SH-SY5Y (cell line): ENCODE data around the gene KRT80.

Source experiments
- GATA2 ChIP-seq: IDR thresholded peaks from 2 replicates; pipeline ENCODE4 v1.6.1; 2011; ENCODE audit warnings: mild to moderate bottlenecking, low read depth, low read length
- GATA3 ChIP-seq: IDR thresholded peaks from 2 replicates; pipeline ENCODE4 v1.6.1; 2011; ENCODE audit warnings: low read depth, mild to moderate bottlenecking, low read length, moderate library complexity

- TF ChIP-seq GATA2, result no peak
- TF ChIP-seq GATA3, result no peak
Observed at GRCh38 chr12:52123487-52124186, 68.2 kb downstream of the KRT80 start.
